Measurements from ENCODE around the gene RNF103.

The RNF103 gene

DNA sequence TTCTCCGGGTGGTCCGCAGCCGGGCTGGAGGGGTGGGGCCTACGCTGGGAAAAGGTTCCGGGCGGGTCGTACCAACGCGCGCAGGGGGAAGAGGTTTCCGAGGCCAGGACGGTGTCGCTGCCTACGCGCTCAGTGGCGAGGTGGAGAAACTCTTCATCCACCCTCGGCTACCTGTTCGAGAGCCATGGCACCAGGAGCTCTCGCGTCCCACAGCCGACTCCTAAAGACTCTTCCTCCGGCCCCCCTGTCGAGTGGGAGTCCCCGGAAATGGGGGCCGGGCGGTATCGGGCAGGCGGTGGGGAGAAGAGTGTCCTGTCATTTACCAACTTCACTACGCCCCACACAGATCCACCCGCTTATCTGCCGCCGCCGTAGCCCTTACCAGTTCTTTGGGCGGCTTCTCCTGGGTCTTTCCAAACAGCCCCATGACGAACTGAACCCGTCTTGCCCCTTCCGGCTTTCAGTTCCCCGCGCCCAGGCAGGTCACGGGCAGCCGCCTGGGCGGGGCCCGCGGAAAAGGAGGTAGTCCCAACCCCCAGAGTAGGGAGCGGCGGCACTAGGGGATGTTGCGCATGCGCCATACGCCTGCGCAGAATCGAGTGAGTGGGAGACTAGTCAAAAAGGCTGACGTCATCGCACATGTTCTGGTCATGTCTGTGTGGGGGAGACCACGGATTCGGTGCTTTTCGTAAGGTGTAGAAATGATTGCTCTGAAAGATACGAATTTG, 60.6 kb downstream of the RNF103 start, which contains the start of gene CHMP3:
Gene CHMP3 (minus strand): TSS at position 522 of the 728 bp plus-strand sequence. CDS start 95 bp downstream, at position 427.
- peak; percentile 87 for DNase-seq

DNA sequence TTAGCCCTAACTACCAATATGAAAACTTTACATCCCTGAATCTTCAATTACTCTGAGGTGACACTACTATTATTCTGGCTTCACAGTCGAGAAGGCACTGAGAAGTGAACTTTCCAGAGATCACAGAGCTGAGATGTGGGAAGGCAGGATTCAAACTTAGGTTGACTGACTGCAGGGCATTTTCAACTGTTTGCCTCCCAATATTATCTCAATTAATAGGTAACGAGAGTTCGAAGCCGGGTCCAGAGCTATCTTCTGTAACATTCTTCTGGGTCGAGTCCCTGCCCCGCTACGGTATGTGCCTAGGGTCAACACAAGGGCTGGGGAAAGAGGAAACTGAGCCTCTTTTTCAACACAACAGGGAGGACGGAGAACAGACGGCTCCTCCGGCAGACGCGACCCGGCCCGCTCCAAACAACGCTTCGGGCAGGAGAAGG, 61.2 kb downstream of the RNF103 start:
- DNase-seq = no peak

DNA sequence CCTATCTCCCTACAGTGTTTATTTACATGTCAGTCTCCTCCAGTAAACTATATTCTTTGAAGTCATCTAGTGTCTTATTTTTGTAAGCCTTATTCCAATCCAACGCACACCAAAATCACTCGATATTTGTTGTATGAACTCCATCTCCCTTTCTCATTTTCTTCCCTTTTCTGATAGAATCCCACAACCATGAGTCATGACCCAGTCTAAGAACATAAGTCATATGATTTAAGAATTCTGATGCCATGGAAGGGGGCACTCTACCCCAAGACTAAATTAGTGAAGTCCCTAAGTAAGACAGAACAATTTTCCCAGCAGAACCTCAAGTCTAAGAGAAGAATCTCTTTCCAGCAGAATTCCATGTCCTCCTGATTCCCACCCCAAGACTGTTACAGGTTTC, 65.8 kb downstream of the RNF103 start:
- DNase-seq = no peak

DNA sequence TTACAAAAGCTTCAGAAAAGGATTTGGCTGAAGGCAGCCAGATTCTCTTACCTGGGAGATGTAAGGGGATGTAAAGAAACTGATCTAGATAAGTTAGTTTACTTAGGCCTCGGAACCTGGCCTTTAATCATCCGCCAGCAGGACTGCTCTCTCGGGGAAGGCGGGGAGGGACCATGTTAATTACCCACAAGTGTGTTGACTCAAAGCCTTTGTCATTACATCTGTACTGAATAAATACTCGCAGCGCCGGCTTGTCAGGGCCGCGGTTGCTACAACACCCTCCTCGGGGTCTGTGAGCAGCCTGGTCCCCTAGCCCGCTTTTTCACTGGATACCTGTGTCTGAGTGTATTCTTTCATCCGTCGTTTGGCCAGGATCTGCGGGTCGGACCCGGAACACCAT, 67.2 kb downstream of the RNF103 start:
- DNase-seq = no peak
